ENCODE results near the gene ZFP64. TPM values are rescaled to one million over a fixed set of nuclear protein-coding genes. Genes with fewer than 3 reads are reported as not detected.
"Not testable (repeated sequence)": the region's sequence is repeated elsewhere in the genome, so short reads cannot be mapped to it uniquely, and the experiment has no call there.

The ZFP64 gene
- total and polyA plus RNA-seq, 7 experiments from 2014 or later, result 8.0 to 14.6 (median 11.6) TPM

DNA sequence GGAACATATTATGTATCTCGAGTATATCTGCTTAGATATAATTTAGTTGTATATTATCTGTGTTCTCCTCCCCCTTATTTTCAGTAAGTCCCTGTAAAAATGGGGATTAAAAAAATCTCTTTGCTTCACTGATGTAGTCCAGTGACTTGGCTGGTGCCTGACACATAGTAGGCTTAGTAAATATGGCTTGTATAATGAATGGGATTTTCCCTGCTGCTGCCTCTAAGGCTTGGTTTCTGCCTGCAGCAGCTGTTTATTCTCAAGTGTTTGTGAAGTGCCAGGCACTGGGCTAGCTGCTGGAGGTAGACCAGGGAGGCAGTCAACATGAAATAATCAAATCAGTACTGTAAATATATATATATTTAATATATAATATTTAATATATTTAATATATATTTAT lies 1.6 kb upstream of the ZFP64 start:
- Mint-ChIP-seq H3K27me3 (peaks cover 0 to 4% (median 0%) of the 10 kb centered on the region in 5 donors), H3K27ac (peak overlapping the region in 8 of 9 donors; percentile 62 to 93 (median 88)), H3K4me1 (peaks cover 7 to 24% (median 18%) of the 10 kb centered on the region in 7 donors), H3K4me3 (peak overlapping the region; percentile 79 to 94 (median 90)), H3K36me3 (no peaks in the 10 kb centered on the region), H3K9me3 (no peaks in the 10 kb centered on the region)
- Histone ChIP-seq H3K9me3 (ENCODE audit: control insufficient read depth in 2 of 3, low read length in 3 of 3) (no peaks in the 10 kb centered on the region), H3K27ac (ENCODE audit: low read depth, low read length) (no peak overlapping the region), H3K27me3 (ENCODE audit: control insufficient read depth in 2 of 2, insufficient read depth in 2 of 2, low read length in 2 of 2) (no peaks in the 10 kb centered on the region), H3K36me3 (ENCODE audit: control insufficient read depth in 2 of 3, insufficient read depth in 3 of 3, low read length in 3 of 3) (peaks cover 0 to 5% (median 0%) of the 10 kb centered on the region in 3 experiments), H3K4me3 (ENCODE audit: low read length) (no peak overlapping the region), H3K4me1 (ENCODE audit: control insufficient read depth in 2 of 2, insufficient read depth in 2 of 2, low read length in 2 of 2) (peaks cover 0 to 10% of the 10 kb centered on the region in 2 donors)
- no peak for DNase-seq
- no peak for ATAC-seq
- intact Hi-C loops (cut with micrococcal nuclease), result loop anchor here (5.0 to 10.0 kb wide), 3 partner anchors 1024 to 1762 kb away; no protein-coding TSS in a partner anchor
- ChIA-PET CTCF (no interaction called here), POLR2A (no interaction called here)

DNA sequence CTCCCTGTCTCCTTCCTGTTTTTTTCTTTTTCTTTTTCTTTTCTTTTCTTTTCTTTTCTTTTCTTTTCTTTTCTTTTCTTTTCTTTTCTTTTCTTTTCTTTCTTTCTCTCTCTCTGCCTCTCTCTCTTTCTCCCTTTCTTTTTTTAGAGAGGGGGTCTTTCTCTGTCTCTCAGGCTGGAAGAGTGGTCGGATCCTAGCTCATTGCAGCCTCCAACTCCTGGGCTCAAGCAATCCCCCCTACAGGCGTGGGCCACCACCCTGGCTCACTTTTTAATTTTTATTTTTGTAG lies 1.1 kb upstream of the ZFP64 start:
- H3K36me3 ChIP-seq (ENCODE audit: control insufficient read depth in 2 of 3, insufficient read depth in 3 of 3, low read length in 3 of 3); DNase-seq; H3K9me3 Mint-ChIP-seq; H3K27me3 Mint-ChIP-seq; POLR2A ChIA-PET; H3K36me3 Mint-ChIP-seq; H3K27me3 ChIP-seq (ENCODE audit: control insufficient read depth in 2 of 2, insufficient read depth in 2 of 2, low read length in 2 of 2); ATAC-seq; H3K9me3 ChIP-seq (ENCODE audit: control insufficient read depth in 2 of 3, low read length in 3 of 3); CTCF ChIA-PET: not testable (repeated sequence)
- intact Hi-C loops (cut with micrococcal nuclease), result loop anchor here (1.0 to 10.0 kb wide), 4 partner anchors 64 to 1762 kb away; no protein-coding TSS in a partner anchor
- Mint-ChIP-seq H3K27ac (peak overlapping the region; percentile 33 to 94 (median 90)), H3K4me3 (peak overlapping the region; percentile 79 to 94 (median 90)), H3K4me1 (peaks cover 7 to 26% (median 18%) of the 10 kb centered on the region in 7 donors)
- Histone ChIP-seq H3K4me1 (ENCODE audit: control insufficient read depth in 2 of 2, insufficient read depth in 2 of 2, low read length in 2 of 2) (peaks cover 0 to 10% of the 10 kb centered on the region in 2 donors), H3K4me3 (ENCODE audit: low read length) (peak overlapping the region; percentile 88), H3K27ac (ENCODE audit: low read depth, low read length) (peak overlapping the region; percentile 78)

DNA sequence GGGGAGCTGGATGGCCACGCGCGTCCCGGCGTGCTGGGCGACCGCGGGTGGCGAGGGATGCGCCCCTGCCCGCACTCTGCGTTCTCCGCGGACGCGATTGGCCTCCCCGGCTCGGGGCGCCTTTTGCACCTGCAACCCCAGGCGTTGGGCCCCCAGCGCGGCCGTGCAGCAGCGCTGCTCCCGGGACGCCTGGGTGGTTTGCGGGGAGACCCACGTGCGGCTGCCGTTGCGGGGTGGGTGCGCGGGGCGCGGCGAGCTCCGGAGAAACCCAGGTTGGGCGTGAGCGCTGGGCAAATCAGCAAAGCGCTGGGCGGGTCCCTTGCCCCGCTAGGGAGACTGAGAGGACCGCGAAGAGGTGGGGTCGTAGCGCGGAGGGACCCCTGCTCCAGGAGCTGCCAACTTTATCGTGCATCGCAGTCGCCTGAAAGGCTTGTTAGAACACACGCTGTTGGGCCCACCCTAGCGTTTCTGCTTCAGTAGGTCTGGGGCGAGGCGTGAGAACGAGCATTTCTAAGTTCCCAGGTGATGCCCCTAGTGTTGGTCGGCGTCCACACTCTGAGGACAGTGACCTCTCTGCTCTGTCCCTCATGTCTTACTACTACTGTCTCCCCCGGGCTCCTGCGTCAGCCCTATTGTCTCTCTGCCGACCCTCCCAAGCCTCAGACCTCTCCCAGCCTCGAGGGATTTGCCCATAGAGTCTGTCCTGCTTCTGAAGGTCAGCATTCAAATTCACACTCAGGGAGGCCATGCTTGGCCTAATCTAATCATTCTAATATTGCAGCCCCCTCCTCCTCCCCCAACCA lies 538 bp upstream of the ZFP64 start:
- ChIA-PET POLR2A (interaction anchor here (0.6 to 1.4 kb wide), 7 partner anchors 10 to 1757 kb away, joined by 3 to 5 read pairs (median 3); no protein-coding TSS in a partner anchor), CTCF (no interaction called here)
- Histone ChIP-seq H3K4me3 (ENCODE audit: low read length) (peak overlapping the region; percentile 88), H3K4me1 (ENCODE audit: control insufficient read depth in 2 of 2, insufficient read depth in 2 of 2, low read length in 2 of 2) (peaks cover 0 to 10% of the 10 kb centered on the region in 2 donors), H3K27ac (ENCODE audit: low read depth, low read length) (peak overlapping the region; percentile 78), H3K36me3 (ENCODE audit: control insufficient read depth in 2 of 3, insufficient read depth in 3 of 3, low read length in 3 of 3) (peaks cover 0 to 5% (median 0%) of the 10 kb centered on the region in 3 experiments), H3K27me3 (ENCODE audit: control insufficient read depth in 2 of 2, insufficient read depth in 2 of 2, low read length in 2 of 2) (no peaks in the 10 kb centered on the region), H3K9me3 (ENCODE audit: control insufficient read depth in 2 of 3, low read length in 3 of 3) (no peaks in the 10 kb centered on the region)
- Mint-ChIP-seq H3K36me3 (peaks cover 0 to 4% (median 4%) of the 10 kb centered on the region in 5 donors), H3K9me3 (no peaks in the 10 kb centered on the region), H3K27ac (peak overlapping the region; percentile 82 to 94 (median 92)), H3K27me3 (no peaks in the 10 kb centered on the region), H3K4me1 (peaks cover 7 to 27% (median 18%) of the 10 kb centered on the region in 7 donors), H3K4me3 (peak overlapping the region; percentile 81 to 94 (median 91))
- intact Hi-C loops (cut with micrococcal nuclease), result loop anchor here (1.0 to 10.0 kb wide), 6 partner anchors 63 to 1763 kb away; no protein-coding TSS in a partner anchor
- ATAC-seq (peak; percentile 63), DNase-seq (peak in 6 of 9 donors; percentile 51 to 76 (median 66))

DNA sequence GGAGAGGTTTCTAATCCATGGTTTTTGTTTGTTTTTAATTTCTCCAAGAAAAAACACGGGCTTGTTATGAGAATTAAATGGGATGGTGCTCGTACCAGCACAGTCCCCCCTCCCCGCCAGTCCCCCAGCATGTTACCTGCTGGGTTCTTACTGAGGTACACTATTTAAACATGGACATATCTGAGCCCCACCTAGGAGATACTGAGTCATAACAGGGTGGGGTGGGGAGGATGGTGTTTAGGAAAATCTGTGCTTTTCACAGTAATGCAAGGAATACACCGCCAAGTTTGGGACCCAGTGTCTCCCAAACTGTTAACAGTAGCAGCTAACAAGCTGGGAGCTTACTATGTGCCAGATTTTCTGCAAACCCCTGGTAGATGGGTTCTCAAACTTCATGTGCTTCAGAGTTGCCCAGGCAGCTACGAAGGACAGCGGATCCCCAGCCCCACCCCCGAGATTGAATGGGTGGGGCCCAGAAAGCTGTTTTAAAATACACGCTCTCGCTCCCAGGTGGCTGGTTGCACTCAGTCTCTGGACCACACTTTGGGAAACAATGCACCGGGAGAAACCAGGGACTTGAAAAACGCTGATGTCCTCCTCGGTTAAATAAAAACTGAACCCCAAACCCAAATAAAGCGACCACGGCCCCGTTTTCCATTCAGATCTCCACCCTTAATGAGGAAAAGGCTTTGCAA lies 995 bp downstream of the ZFP64 start:
- Mint-ChIP-seq H3K27me3 (no peaks in the 10 kb centered on the region), H3K9me3 (no peaks in the 10 kb centered on the region), H3K27ac (peak overlapping the region; percentile 37 to 95 (median 91)), H3K4me3 (peak overlapping the region; percentile 81 to 96 (median 93)), H3K4me1 (peaks cover 7 to 27% (median 18%) of the 10 kb centered on the region in 7 donors), H3K36me3 (peaks cover 0 to 14% (median 4%) of the 10 kb centered on the region in 5 donors)
- POLR2A ChIA-PET, result interaction anchor here (0.8 kb wide), 1 partner anchor 11 kb away, joined by 3 read pairs; no protein-coding TSS in a partner anchor
- intact Hi-C loops (cut with micrococcal nuclease), result loop anchor here (2.0 to 10.0 kb wide), 5 partner anchors 62 to 1764 kb away; no protein-coding TSS in a partner anchor
- Histone ChIP-seq H3K4me3 (ENCODE audit: low read length) (peak overlapping the region; percentile 88), H3K9me3 (ENCODE audit: control insufficient read depth in 2 of 3, low read length in 3 of 3) (no peaks in the 10 kb centered on the region), H3K36me3 (ENCODE audit: control insufficient read depth in 2 of 3, insufficient read depth in 3 of 3, low read length in 3 of 3) (peaks cover 0 to 12% (median 0%) of the 10 kb centered on the region in 3 experiments), H3K27me3 (ENCODE audit: control insufficient read depth in 2 of 2, insufficient read depth in 2 of 2, low read length in 2 of 2) (no peaks in the 10 kb centered on the region), H3K27ac (ENCODE audit: low read depth, low read length) (peak overlapping the region; percentile 78), H3K4me1 (ENCODE audit: control insufficient read depth in 2 of 2, insufficient read depth in 2 of 2, low read length in 2 of 2) (peaks cover 0 to 10% of the 10 kb centered on the region in 2 donors)
- ATAC-seq, result no peak
- peak in 7 of 9 donors; percentile 14 to 40 (median 30) for DNase-seq
- CTCF ChIA-PET, result no interaction called here

DNA sequence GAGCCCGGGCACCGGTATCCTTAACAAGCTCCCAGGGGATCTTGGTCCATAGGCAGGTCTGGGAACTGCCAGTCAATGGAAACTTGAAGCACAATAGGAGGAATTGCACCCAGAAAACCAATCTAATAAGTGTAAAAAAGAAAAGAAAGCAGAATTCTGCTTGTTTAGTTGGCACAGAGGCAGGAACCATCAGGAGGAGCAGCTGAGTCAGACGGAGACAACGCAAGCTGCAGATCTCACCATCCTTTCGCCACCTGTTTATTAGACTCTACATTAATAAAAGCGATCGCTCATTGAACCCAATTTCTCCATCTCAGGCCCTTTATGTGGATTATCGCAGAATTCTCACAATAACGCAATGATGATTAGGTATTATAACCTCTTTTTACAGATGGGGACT lies 9.8 kb downstream of the ZFP64 start:
- Histone ChIP-seq H3K27ac (ENCODE audit: low read depth, low read length) (no peak overlapping the region), H3K36me3 (ENCODE audit: control insufficient read depth in 2 of 3, insufficient read depth in 3 of 3, low read length in 3 of 3) (peaks cover 0 to 37% (median 0%) of the 10 kb centered on the region in 3 experiments), H3K4me1 (ENCODE audit: control insufficient read depth in 2 of 2, insufficient read depth in 2 of 2, low read length in 2 of 2) (no peaks in the 10 kb centered on the region), H3K9me3 (ENCODE audit: control insufficient read depth in 2 of 3, low read length in 3 of 3) (no peaks in the 10 kb centered on the region), H3K27me3 (ENCODE audit: control insufficient read depth in 2 of 2, insufficient read depth in 2 of 2, low read length in 2 of 2) (no peaks in the 10 kb centered on the region), H3K4me3 (ENCODE audit: low read length) (no peak overlapping the region)
- intact Hi-C loops (cut with micrococcal nuclease), result no loop called here
- CTCF ChIA-PET, result no interaction called here
- POLR2A ChIA-PET, result interaction anchor here (0.7 kb wide), 1 partner anchor 10 kb away, joined by 3 read pairs; the partner anchor contains the start of gene ZFP64
- Mint-ChIP-seq H3K27me3 (no peaks in the 10 kb centered on the region), H3K4me3 (no peak overlapping the region), H3K9me3 (no peaks in the 10 kb centered on the region), H3K27ac (no peak overlapping the region), H3K4me1 (peaks cover 0 to 12% (median 4%) of the 10 kb centered on the region in 7 donors), H3K36me3 (peaks cover 5 to 54% (median 38%) of the 10 kb centered on the region in 5 donors)
- ATAC-seq (no peak), DNase-seq (no peak)

DNA sequence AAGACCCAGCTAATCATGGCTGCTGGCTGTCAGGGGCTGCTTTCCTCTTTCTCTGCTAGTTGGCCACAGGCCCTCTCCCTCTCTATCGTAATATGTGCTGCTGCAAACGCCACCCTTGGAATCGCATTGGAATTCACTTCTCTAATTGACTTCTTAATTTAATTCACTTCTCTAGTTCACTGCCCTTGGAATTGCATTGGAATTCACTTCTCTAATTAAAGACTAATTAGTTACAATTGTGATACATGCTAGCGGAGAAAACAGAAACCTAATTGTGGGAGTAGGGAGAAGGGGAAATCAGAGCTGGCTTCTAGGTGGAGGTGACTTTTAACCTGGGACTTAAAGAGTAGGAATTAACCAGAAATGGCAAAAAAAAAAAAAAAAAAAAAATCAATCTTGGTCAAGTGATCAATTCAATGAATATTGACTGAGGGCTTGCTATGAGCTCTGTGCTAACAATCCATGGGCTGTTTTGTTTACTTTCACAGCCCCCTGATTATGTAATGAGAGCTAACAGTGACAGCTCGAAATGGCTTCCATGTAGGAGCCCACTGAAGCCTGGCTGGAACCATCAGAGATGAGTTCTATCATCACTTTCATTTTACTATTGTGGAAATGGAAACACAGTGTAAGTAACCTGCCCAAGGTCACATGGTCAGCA lies 11.3 kb downstream of the ZFP64 start:
- no peaks in the 10 kb centered on the region for H3K9me3 ChIP-seq (ENCODE audit: control insufficient read depth in 2 of 3, low read length in 3 of 3)
- Mint-ChIP-seq H3K9me3 (no peaks in the 10 kb centered on the region), H3K4me3 (no peak overlapping the region), H3K27ac (no peak overlapping the region), H3K4me1 (peaks cover 0 to 12% (median 4%) of the 10 kb centered on the region in 7 donors), H3K27me3 (no peaks in the 10 kb centered on the region), H3K36me3 (peaks cover 5 to 44% (median 38%) of the 10 kb centered on the region in 5 donors)
- peaks cover 0 to 29% (median 0%) of the 10 kb centered on the region in 3 experiments for H3K36me3 ChIP-seq (ENCODE audit: control insufficient read depth in 2 of 3, insufficient read depth in 3 of 3, low read length in 3 of 3)
- ATAC-seq (no peak), DNase-seq (no peak)
- no peak overlapping the region for H3K27ac ChIP-seq (ENCODE audit: low read depth, low read length)
- ChIA-PET CTCF (no interaction called here), POLR2A (interaction anchor here (0.8 kb wide), 1 partner anchor 34 kb away, joined by 5 read pairs; no protein-coding TSS in a partner anchor)
- no peaks in the 10 kb centered on the region for H3K4me1 ChIP-seq (ENCODE audit: control insufficient read depth in 2 of 2, insufficient read depth in 2 of 2, low read length in 2 of 2)
- no peaks in the 10 kb centered on the region for H3K27me3 ChIP-seq (ENCODE audit: control insufficient read depth in 2 of 2, insufficient read depth in 2 of 2, low read length in 2 of 2)
- intact Hi-C loops (cut with micrococcal nuclease), result no loop called here
- H3K4me3 ChIP-seq (ENCODE audit: low read length), result no peak overlapping the region
